SK-N-SH treated with all-trans-retinoic acid at 6 μM for 48 hours (cell line): Measurements from ENCODE around the gene CRYL1.

Experiments used
- CREB5 ChIP-seq: fragments of 250-450 bp; sonication (Bioruptor Pico); IDR thresholded peaks from 2 replicates; pipeline ENCODE4 v1.5.1; 2020; ENCODE audit warnings: low read depth, mild to moderate bottlenecking, moderate library complexity
- ZFP30 ChIP-seq: fragments of 450-650 bp; formaldehyde crosslinking; IDR thresholded peaks from 2 replicates; pipeline ENCODE4 v1.5.0; 2022; ENCODE audit warnings: mild to moderate bottlenecking, moderate library complexity

- no peak for TF ChIP-seq CREB5 (CRISPR knock-in tag)
- TF ChIP-seq ZFP30 (CRISPR knock-in tag) = no peak
Observed at GRCh38 chr13:20397896-20398295, 127.8 kb downstream of the CRYL1 start.
